Mucosa of rectum (tissue), 2 donors: ENCODE results near the gene PGAM5.
"Not testable (repeated sequence)": the region's sequence is repeated elsewhere in the genome, so short reads cannot be mapped to it uniquely, and the experiment has no call there.

Source experiments
- H3K27ac ChIP-seq, 2 donors: one replicate each; pipeline ENCODE4 v1.7.0; 2013; ENCODE audit warnings: inconsistent platforms in 2 of 2, low read depth in 2 of 2, low read length in 2 of 2
- H3K27me3 ChIP-seq, 2 donors: one replicate each; pipeline ENCODE4 v1.7.0; 2013; ENCODE audit warnings: low read length in 2 of 2; ENCODE audit not compliant: control insufficient read depth in 2 of 2, insufficient read depth in 2 of 2
- H3K36me3 ChIP-seq, 2 donors: one replicate each; pipeline ENCODE4 v1.7.0; 2013; ENCODE audit warnings: low read length in 2 of 2; ENCODE audit not compliant: control insufficient read depth in 2 of 2, insufficient read depth in 2 of 2
- H3K4me1 ChIP-seq, 2 donors: one replicate each; pipeline ENCODE4 v1.7.0; 2013; ENCODE audit warnings: low read length in 2 of 2, mild to moderate bottlenecking in 1 of 2; ENCODE audit not compliant: control insufficient read depth in 2 of 2, insufficient read depth in 2 of 2
- H3K4me3 ChIP-seq, 2 donors: one replicate each; pipeline ENCODE4 v1.7.0; 2013; ENCODE audit warnings: low read length in 2 of 2
- H3K9ac ChIP-seq, 2 donors: one replicate each; pipeline ENCODE4 v1.7.0; 2013; ENCODE audit warnings: low read length in 2 of 2, low read depth in 1 of 2, mild to moderate bottlenecking in 1 of 2
- H3K9me3 ChIP-seq, 2 donors: one replicate each; pipeline ENCODE4 v1.7.0; 2013; ENCODE audit warnings: low read length in 2 of 2; ENCODE audit not compliant: control insufficient read depth in 2 of 2
- donor health status: healthy.
- donor health status: Normal muscosa, but diverticular disease.

The PGAM5 gene

DNA sequence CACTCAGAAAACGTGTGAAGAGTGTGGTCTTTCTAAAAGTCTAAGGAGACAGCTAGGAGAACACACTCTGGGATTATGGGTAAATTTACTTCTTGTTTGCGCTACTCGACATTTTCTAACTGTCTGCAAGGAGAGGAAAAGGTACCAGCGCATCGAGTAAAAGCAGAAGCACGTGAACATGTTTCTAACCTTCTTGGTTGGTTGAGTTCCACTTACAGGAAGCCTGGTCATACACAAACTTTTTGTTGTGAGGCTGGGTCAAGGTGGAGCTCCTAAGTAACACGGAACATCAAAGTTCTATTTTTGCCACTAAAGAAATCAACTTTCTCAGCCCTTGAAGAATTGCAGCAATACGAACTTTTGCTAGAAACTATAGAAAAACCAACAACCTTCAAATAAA is 31.0 kb downstream of the PGAM5 start:
- Histone ChIP-seq H3K27me3 (no peaks in the 10 kb centered on the region), H3K4me3 (no peak overlapping the region), H3K9me3 (no peaks in the 10 kb centered on the region), H3K9ac (no peak overlapping the region), H3K27ac (no peak overlapping the region), H3K4me1 (no peaks in the 10 kb centered on the region), H3K36me3 (peaks cover 68 to 79% of the 10 kb centered on the region in 2 donors)

DNA sequence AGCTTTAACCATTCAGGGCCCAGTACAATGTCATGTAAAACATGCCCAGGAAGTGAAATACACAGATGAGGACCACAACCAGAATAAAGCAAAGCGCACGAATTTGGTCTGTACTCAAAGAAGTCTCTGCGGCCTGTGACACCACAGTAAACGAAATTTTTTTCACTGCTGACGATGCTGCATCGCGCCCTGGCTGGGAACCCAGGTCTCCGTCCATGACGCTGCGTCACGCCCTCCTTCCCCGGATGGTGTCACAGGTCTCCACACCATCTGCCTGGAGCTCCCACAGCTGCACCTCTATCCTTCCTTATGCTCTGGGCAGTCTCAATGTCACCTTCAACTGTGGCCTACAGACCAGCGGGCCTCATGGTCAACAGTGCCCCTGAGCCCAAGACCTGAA is 33.2 kb downstream of the PGAM5 start:
- Histone ChIP-seq H3K36me3 (peaks cover 79 to 87% of the 10 kb centered on the region in 2 donors), H3K4me3 (no peak overlapping the region), H3K9me3 (no peaks in the 10 kb centered on the region), H3K4me1 (no peaks in the 10 kb centered on the region), H3K27me3 (no peaks in the 10 kb centered on the region), H3K27ac (no peak overlapping the region), H3K9ac (no peak overlapping the region)

DNA sequence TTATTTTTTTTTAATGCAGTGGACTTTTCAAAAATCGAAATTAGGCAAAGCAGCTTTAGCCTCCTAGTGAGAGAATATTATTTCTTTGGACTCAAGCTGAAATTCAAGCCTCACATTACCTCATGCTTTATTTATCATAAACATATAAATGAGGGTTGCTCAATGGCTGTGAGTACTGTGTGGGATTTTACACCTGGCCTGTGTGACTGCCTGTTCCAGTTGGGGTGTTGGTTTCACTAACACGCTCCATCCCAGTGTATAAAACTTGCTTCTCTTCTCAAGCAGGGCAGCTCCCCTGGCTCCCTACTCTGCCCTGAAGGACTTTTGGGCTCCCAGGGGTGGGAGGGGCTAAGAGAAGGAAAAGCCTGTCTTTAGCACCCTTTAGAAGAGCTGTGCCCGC is 36.0 kb downstream of the PGAM5 start:
- H3K36me3 ChIP-seq, result peaks cover 75 to 78% of the 10 kb centered on the region in 2 donors
- no peak overlapping the region for H3K4me3 ChIP-seq
- H3K9me3 ChIP-seq, result no peaks in the 10 kb centered on the region

DNA sequence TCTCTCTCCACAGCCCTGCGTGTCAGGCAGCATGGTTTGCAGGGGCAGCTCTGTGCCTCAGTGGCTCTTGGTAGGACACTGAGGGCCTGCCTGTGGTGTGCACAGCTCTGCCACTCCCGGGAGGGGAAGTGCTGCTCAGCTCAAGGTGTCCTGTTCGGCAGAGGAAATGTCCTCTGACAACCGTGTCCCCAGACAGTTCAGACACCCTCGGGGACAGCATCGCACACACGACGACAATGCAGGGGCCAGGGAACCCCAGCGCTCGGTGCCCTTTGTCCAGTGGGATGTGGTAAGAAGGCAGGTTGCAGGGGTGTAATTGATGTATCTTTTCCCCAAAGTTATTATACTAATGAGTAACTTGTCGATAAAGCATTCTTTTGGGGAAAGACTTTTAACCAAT is 36.8 kb downstream of the PGAM5 start:
- Histone ChIP-seq H3K27ac (no peak overlapping the region), H3K4me3 (no peak overlapping the region), H3K36me3 (peaks cover 68 to 76% of the 10 kb centered on the region in 2 donors), H3K4me1 (no peaks in the 10 kb centered on the region), H3K9me3 (no peaks in the 10 kb centered on the region), H3K9ac (no peak overlapping the region), H3K27me3 (no peaks in the 10 kb centered on the region)

More for the DNA sequence above, 36.0 kb downstream of the PGAM5 start:
- H3K4me1 ChIP-seq, result no peaks in the 10 kb centered on the region
- no peaks in the 10 kb centered on the region for H3K27me3 ChIP-seq
- no peak overlapping the region for H3K9ac ChIP-seq
- no peak overlapping the region for H3K27ac ChIP-seq

DNA sequence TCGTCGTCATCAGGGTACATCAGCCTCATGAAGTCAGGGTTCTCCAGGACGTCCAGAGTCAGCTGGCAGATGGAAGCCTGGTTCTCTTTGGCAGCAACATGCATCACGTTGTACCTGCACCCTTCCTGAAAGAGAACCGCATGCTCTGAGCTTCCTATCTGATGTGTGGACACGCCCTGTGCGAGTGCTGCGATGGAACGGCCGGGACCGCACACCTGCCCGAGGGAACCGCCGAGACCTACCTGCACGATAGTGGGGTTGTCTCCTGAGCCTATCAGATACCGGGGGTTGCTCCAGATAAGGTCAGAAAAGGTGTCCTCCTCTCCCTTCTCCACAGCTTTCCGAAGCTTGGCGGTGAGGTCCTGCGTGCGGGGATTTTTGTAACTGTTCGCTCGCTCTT is 37.3 kb downstream of the PGAM5 start:
- no peaks in the 10 kb centered on the region for H3K9me3 ChIP-seq
- H3K36me3 ChIP-seq, result peaks cover 64 to 76% of the 10 kb centered on the region in 2 donors
- no peaks in the 10 kb centered on the region for H3K4me1 ChIP-seq
- no peaks in the 10 kb centered on the region for H3K27me3 ChIP-seq
- H3K4me3 ChIP-seq, result no peak overlapping the region
- no peak overlapping the region for H3K9ac ChIP-seq
- H3K27ac ChIP-seq, result no peak overlapping the region

DNA sequence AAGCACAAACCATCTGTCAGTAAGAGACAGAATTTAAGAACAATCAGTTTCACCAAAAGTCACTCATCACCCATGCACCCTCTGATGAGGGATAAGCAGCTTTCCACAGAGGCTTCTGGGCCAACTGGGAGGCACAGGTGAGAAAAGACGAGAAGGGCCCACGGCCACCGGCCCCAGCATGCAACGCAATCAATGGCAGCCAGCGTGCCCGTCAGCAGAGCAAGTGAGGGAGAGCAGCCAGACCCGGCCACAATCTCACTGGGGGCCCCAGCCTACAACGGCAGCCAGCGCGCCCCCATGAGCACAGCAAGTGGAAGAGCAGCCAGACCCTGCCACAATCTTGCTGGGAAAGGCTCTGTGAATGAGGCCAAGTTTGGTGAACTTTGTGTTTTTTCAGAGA is 37.7 kb downstream of the PGAM5 start:
- H3K9ac ChIP-seq, result no peak overlapping the region
- H3K4me3 ChIP-seq, result no peak overlapping the region
- peaks cover 62 to 77% of the 10 kb centered on the region in 2 donors for H3K36me3 ChIP-seq
- H3K4me1 ChIP-seq, result no peaks in the 10 kb centered on the region
- no peak overlapping the region for H3K27ac ChIP-seq
- H3K27me3 ChIP-seq, result no peaks in the 10 kb centered on the region
- H3K9me3 ChIP-seq, result no peaks in the 10 kb centered on the region

DNA sequence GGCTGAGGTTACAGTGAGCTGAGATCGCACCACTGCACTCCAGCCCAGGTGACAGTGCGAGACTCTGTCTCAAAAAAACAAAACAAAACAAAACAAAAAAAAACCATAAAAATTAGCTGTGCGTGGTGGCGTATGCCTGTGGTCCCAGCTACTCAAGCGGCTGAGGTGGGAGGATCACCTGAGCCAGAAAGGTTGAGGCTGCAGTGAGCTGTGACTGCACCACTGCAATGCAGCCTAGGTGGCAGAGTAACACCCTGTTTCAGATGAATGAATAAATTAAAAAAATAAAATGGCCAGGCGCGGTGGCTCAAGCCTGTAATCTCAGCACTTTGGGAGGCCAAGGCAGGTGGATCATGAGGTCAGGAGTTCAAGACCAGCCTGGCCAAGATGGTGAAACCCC is 43.0 kb downstream of the PGAM5 start:
- peaks cover 28 to 44% of the 10 kb centered on the region in 2 donors for H3K36me3 ChIP-seq
- not testable (repeated sequence) for H3K9me3 ChIP-seq, H3K9ac ChIP-seq, H3K4me1 ChIP-seq, H3K4me3 ChIP-seq, H3K27ac ChIP-seq, H3K27me3 ChIP-seq

DNA sequence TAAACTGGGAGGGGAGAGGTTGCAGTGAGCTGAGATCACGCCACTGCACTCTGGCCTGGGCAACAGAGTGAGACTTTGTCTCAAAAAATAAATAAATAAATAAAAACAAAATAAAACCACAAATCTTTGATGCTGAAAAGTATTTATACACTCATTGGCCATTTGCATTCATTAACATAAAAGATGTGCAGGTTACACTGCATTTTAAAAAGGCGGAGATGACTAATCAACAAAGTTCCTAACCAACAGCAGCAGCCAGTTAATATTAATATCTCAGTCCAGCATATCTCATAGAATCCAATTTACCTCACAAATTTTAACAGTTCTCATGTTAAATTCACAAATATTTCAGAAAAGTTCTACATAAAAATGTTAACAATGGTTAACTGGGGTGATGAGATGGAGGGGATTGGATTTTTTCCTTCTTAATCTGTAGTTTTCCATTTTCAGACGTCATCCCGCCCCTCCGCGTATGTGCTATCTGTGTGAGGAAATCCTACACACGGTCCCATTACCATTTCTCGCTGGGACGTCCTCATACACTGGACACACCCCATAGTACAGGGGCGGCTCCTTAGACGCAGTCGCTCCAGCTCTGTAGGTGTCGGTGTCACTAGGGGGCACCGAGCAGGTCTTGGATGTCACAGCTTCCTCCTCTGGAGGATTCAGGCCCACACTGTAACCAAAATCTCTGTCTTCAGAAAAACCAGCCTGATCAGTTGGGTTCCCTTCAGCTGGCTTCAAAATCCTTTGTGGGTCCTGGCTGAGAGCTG is 43.7 kb downstream of the PGAM5 start:
- Histone ChIP-seq H3K9ac (no peak overlapping the region), H3K4me1 (no peaks in the 10 kb centered on the region), H3K27ac (no peak overlapping the region), H3K9me3 (no peaks in the 10 kb centered on the region), H3K36me3 (peaks cover 23 to 38% of the 10 kb centered on the region in 2 donors), H3K27me3 (no peaks in the 10 kb centered on the region), H3K4me3 (no peak overlapping the region)

DNA sequence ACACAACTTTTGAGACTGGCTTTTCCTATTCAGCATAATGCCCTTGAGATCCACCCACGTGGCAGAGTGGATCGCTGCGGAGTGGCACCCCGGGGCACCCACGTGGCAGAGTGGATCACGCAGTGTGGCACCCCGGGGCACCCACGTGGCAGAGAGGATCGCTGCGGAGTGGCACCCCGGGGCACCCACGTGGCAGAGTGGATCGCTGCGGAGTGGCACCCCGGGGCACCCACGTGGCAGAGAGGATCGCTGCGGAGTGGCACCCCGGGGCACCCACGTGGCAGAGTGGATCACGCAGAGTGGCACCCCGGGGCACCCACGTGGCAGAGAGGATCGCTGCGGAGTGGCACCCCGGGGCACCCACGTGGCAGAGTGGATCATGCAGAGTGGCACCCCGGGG is 48.2 kb downstream of the PGAM5 start:
- H3K9me3 ChIP-seq, H3K27ac ChIP-seq, H3K4me3 ChIP-seq, H3K36me3 ChIP-seq, H3K9ac ChIP-seq, H3K27me3 ChIP-seq: not testable (repeated sequence)
- H3K4me1 ChIP-seq, result peaks cover 7 to 13% of the 10 kb centered on the region in 2 donors

DNA sequence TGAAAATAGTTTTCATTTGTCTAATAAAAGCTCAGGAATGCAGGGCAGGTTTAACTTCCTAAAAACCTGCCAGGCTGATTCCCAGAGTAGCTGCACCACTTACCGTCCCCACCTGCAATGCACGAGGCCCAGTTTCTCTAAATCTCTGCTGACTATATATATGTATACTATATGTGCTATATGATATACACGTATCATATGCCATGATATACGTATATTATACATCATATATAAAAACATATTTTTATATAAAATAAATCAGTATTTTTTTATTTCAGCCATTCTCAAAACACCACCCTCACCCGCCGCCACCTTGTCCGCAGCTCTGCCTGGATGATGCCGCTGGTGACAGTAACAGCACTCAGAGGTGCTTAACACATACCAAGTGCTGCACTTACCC is 48.7 kb downstream of the PGAM5 start:
- H3K9me3 ChIP-seq, result no peaks in the 10 kb centered on the region
- no peaks in the 10 kb centered on the region for H3K27me3 ChIP-seq
- H3K4me3 ChIP-seq, result no peak overlapping the region
- peaks cover 3 to 7% of the 10 kb centered on the region in 2 donors for H3K36me3 ChIP-seq
- peaks cover 7 to 13% of the 10 kb centered on the region in 2 donors for H3K4me1 ChIP-seq
- H3K9ac ChIP-seq, result no peak overlapping the region
- H3K27ac ChIP-seq, result no peak overlapping the region
